A549 (cell line): ENCODE measurements around the gene CDH5. TPM values are rescaled to one million over a fixed set of nuclear protein-coding genes. Genes with fewer than 3 reads are reported as not detected.

Experiments used
- ATAC-seq, 2 experiments: fragments of 200-7000 bp in 1 of 2; fragments of >200 bp in 1 of 2; cut with Nextera tagmentation in 1 of 2; cut with Tn5 transposase in 1 of 2; 3 replicates each; pipeline versions ENCODE4 v1.8.0 to v1.9.1; 2018 to 2020; ENCODE audit warnings: mild to moderate bottlenecking in 1 of 2, moderate library complexity in 1 of 2
- CTCF ChIA-PET: fragments of 300-600 bp; sonication (Branson Sonifier 250); formaldehyde crosslinking; extraction: SDS; loops from one replicate; lab custom pipeline; 2021; ENCODE audit warnings: antibody characterized with exemption, inconsistent platforms; lab: Yijun Ruan, JAX
- POLR2A ChIA-PET: fragments of 350-600 bp; formaldehyde crosslinking; extraction: SDS; loops from one replicate; lab custom pipeline; 2021; ENCODE audit warnings: antibody characterized with exemption, inconsistent platforms; lab: Yijun Ruan, JAX
- DNase-seq, 2 experiments: peaks; one replicate each; pipeline versions ENCODE4 v3.0.0 to v3.0.0-alpha.2; 2011 to 2016; ENCODE audit warnings: low read depth in 1 of 2, low spot score in 1 of 2
- FAIRE-seq: peaks from 2 replicates; lab custom pipeline; 2011; peaks lifted over from hg19 to GRCh38; lab: Jason Lieb, UNC
- H3K27ac ChIP-seq, 2 experiments: fragments of >200 bp; sonication (Bioruptor Twin); formaldehyde crosslinking; 3 replicates each; pipeline ENCODE4 v1.5.1; 2016 to 2017
- H3K4me1 ChIP-seq: fragments of >200 bp; sonication (Bioruptor Twin); formaldehyde crosslinking; 3 replicates; pipeline ENCODE4 v1.6.1; 2016
- H3K4me2 ChIP-seq: fragments of >200 bp; sonication (Bioruptor Twin); formaldehyde crosslinking; 3 replicates; pipeline ENCODE4 v1.6.1; 2016
- H3K4me3 ChIP-seq: fragments of >200 bp; sonication (Bioruptor Twin); formaldehyde crosslinking; 3 replicates; pipeline ENCODE4 v1.5.1; 2016
- H3K9me3 ChIP-seq: fragments of >200 bp; sonication (Bioruptor Twin); formaldehyde crosslinking; 3 replicates; pipeline ENCODE4 v1.6.1; 2016
- ATOH8 ChIP-seq: fragments of 250-450 bp; sonication (Bioruptor Pico); IDR thresholded peaks from 2 replicates; pipeline ENCODE4 v1.5.0; 2020; ENCODE audit warnings: low read depth, mild to moderate bottlenecking, moderate library complexity
- BCL3 ChIP-seq: fragments of >200 bp; sonication (Bioruptor Twin); formaldehyde crosslinking; IDR thresholded peaks from 3 replicates; pipeline ENCODE4 v1.6.1; 2016
- CBX2 ChIP-seq: fragments of 200-600 bp; sonication (generic); IDR thresholded peaks from 2 replicates; pipeline ENCODE4 v1.6.1; 2016; ENCODE audit warnings: low read depth, mild to moderate bottlenecking, borderline replicate concordance
- CHD2 ChIP-seq: fragments of 150-350 bp; IDR thresholded peaks from 2 replicates; pipeline ENCODE4 v1.6.1; 2014; ENCODE audit warnings: low read length; ENCODE audit not compliant: partially characterized antibody
- CHD4 ChIP-seq: fragments of 200-600 bp; sonication (generic); IDR thresholded peaks from 2 replicates; pipeline ENCODE4 v1.6.1; 2016; ENCODE audit warnings: antibody characterized with exemption, mild to moderate bottlenecking, borderline replicate concordance
- CTCF ChIP-seq: fragments of >200 bp; sonication (Bioruptor Twin); formaldehyde crosslinking; IDR thresholded peaks from 3 replicates; pipeline ENCODE4 v1.5.1; 2016
- E2F6 ChIP-seq: IDR thresholded peaks from 2 replicates; pipeline ENCODE4 v1.6.1; 2012; ENCODE audit warnings: low read depth, borderline replicate concordance
- EHMT2 ChIP-seq: fragments of 200-600 bp; sonication (generic); IDR thresholded peaks from 2 replicates; pipeline ENCODE4 v1.6.1; 2016; ENCODE audit warnings: antibody characterized with exemption, low read depth, mild to moderate bottlenecking, moderate library complexity
- ELK1 ChIP-seq: fragments of 150-350 bp; IDR thresholded peaks from 2 replicates; pipeline ENCODE4 v1.6.1; 2014; ENCODE audit warnings: low read depth, mild to moderate bottlenecking, low read length
- ESRRA ChIP-seq: fragments of 150-350 bp; IDR thresholded peaks from 2 replicates; pipeline ENCODE4 v1.6.1; 2014; ENCODE audit warnings: mild to moderate bottlenecking, low read length, borderline replicate concordance
- FOSL2 ChIP-seq, 2 experiments: fragments of 450-650 bp in 1 of 2; fragments of >200 bp in 1 of 2; sonication (Bioruptor Twin) in 1 of 2; formaldehyde crosslinking; IDR thresholded peaks; 2 replicates each; pipeline versions ENCODE4 v1.5.0 to v1.6.1; 2016 to 2020; ENCODE audit warnings: mild to moderate bottlenecking in 1 of 2, moderate library complexity in 1 of 2
- HES2 ChIP-seq: fragments of >200 bp; sonication (Bioruptor Twin); formaldehyde crosslinking; IDR thresholded peaks from 2 replicates; pipeline ENCODE4 v1.6.1; 2016
- HOXA7 ChIP-seq: fragments of 250-450 bp; sonication (Bioruptor Pico); IDR thresholded peaks from 2 replicates; pipeline ENCODE4 v1.5.0; 2020; ENCODE audit warnings: mild to moderate bottlenecking, moderate library complexity
- JUN ChIP-seq, 2 experiments: fragments of >200 bp; sonication (Bioruptor Twin); formaldehyde crosslinking; IDR thresholded peaks; 2 replicates in 1 of 2; 3 replicates in 1 of 2; pipeline ENCODE4 v1.6.1; 2016 to 2017
- JUNB ChIP-seq: fragments of >200 bp; sonication (Bioruptor Twin); formaldehyde crosslinking; IDR thresholded peaks from 2 replicates; pipeline ENCODE4 v1.6.1; 2016
- KDM5A ChIP-seq: fragments of 200-600 bp; sonication (generic); IDR thresholded peaks from 2 replicates; pipeline ENCODE4 v1.6.1; 2016; ENCODE audit warnings: antibody characterized with exemption, mild to moderate bottlenecking
- MAFK ChIP-seq: fragments of 450-650 bp; IDR thresholded peaks from 2 replicates; pipeline ENCODE4 v1.6.1; 2014; ENCODE audit not compliant: partially characterized antibody
- MYC ChIP-seq: IDR thresholded peaks from 2 replicates; pipeline ENCODE4 v1.6.1; 2012; ENCODE audit warnings: mild to moderate bottlenecking, inconsistent platforms, low read length, improper control_type of control experiment, borderline replicate concordance
- NR3C1 ChIP-seq: fragments of >200 bp; sonication (Bioruptor Twin); formaldehyde crosslinking; IDR thresholded peaks from 3 replicates; pipeline ENCODE4 v1.6.1; 2017
- POLR2A ChIP-seq: IDR thresholded peaks from 2 replicates; pipeline ENCODE4 v1.6.1; 2012; ENCODE audit warnings: mild to moderate bottlenecking, low read length
- RARB ChIP-seq: fragments of 250-450 bp; sonication (Bioruptor Pico); IDR thresholded peaks from 2 replicates; pipeline ENCODE4 v1.8.0; 2021; ENCODE audit warnings: mild to moderate bottlenecking, moderate library complexity
- RCOR1 ChIP-seq: fragments of 150-350 bp; IDR thresholded peaks from 2 replicates; pipeline ENCODE4 v1.6.1; 2014; ENCODE audit warnings: antibody characterized with exemption, low read length, low read depth
- RNF2 ChIP-seq: fragments of 200-600 bp; sonication (generic); IDR thresholded peaks from 2 replicates; pipeline ENCODE4 v1.6.1; 2016; ENCODE audit warnings: low read depth, mild to moderate bottlenecking, antibody characterized with exemption, moderate library complexity, borderline replicate concordance
- SREBF2 ChIP-seq: fragments of 450-650 bp; IDR thresholded peaks from 2 replicates; pipeline ENCODE4 v1.6.1; 2014; ENCODE audit warnings: mild to moderate bottlenecking, moderate library complexity
- TP53 ChIP-seq: fragments of 250-450 bp; sonication (Bioruptor Pico); IDR thresholded peaks from 2 replicates; pipeline ENCODE4 v1.5.0; 2021; ENCODE audit warnings: mild to moderate bottlenecking, moderate library complexity
- ZC3H11A ChIP-seq: fragments of 450-650 bp; IDR thresholded peaks from 2 replicates; pipeline ENCODE4 v1.6.1; 2014; ENCODE audit warnings: antibody characterized with exemption, mild to moderate bottlenecking
- ZFP36 ChIP-seq: fragments of 450-650 bp; IDR thresholded peaks from 2 replicates; pipeline ENCODE4 v1.6.1; 2014; ENCODE audit warnings: borderline replicate concordance; ENCODE audit not compliant: partially characterized antibody
- ZNF302 ChIP-seq: fragments of 250-450 bp; sonication (Bioruptor Pico); IDR thresholded peaks from 2 replicates; pipeline ENCODE4 v1.9.0; 2021; ENCODE audit warnings: inconsistent platforms, mild to moderate bottlenecking, moderate library complexity
- WGBS: methylation state at CpG from one replicate; pipeline ENCODE4 v1.1.6; 2017; ENCODE audit errors: missing lambda C conversion rate; 5-methylcytosine and 5-hydroxymethylcytosine counted together
- polyA plus RNA-seq, 4 experiments: library from polyadenylated mRNA; depleted of rRNA in 3 of 4; stranded (reverse); fragments of >200 nt; fragmentation: RNase III in 1 of 4; extraction: RNeasy Plus Mini Kit Qiagen cat#74134 plus additional on column Dnase treatment in 1 of 4; gene quantifications; 2 replicates in 3 of 4; 3 replicates in 1 of 4; pipeline ENCODE4 v1.2.3, GENCODE V29; 2011 to 2017

CDH5 gene
- polyA plus RNA-seq, 2 of the 4 experiments (the other 2 are of a cell fraction): 0.01 TPM; not detected in 1

GRCh38 chr16:66440271-66440802, 73.8 kb downstream of the CDH5 start:
- Histone ChIP-seq H3K27ac (no peak overlapping the region), H3K4me2 (no peak overlapping the region), H3K9me3 (no peaks in the 10 kb centered on the region), H3K4me1 (no peaks in the 10 kb centered on the region), H3K4me3 (no peak overlapping the region)
- WGBS: 73% methylated on average over 10 of the region's 10 CpGs
- DNase-seq (no peak), FAIRE-seq (no peak), ATAC-seq (no peak)
- POLR2A ChIA-PET: no interaction called here
- TF ChIP-seq ZC3H11A: no peak
- TF ChIP-seq E2F6: no peak
- TF ChIP-seq CBX2: no peak
- TF ChIP-seq CHD4: no peak
- TF ChIP-seq ESRRA: no peak
- TF ChIP-seq FOSL2 (IDR thresholded peaks at IDR 0.05): no peak
- TF ChIP-seq FOSL2 (CRISPR knock-in tag; IDR thresholded peaks at IDR 0.05): no peak
- no peak for TF ChIP-seq HOXA7 (CRISPR knock-in tag)
- TF ChIP-seq SREBF2: no peak
- TF ChIP-seq ATOH8 (CRISPR knock-in tag): no peak
- CTCF ChIA-PET: interaction anchor here (1.0 to 1.7 kb wide), 6 partner anchors 12 to 48 kb away, joined by 3 to 4 read pairs (median 4); no protein-coding TSS in a partner anchor

- TF ChIP-seq EHMT2: no peak
- no peak for TF ChIP-seq RNF2
- no peak for TF ChIP-seq ATOH8 (CRISPR knock-in tag)
- no peak for TF ChIP-seq MAFK
- TF ChIP-seq CHD2: no peak
- TF ChIP-seq NR3C1: no peak
- no peak for TF ChIP-seq RCOR1
- no peak for TF ChIP-seq CTCF
- TF ChIP-seq ZFP36: no peak
- no peak for TF ChIP-seq JUNB
- TF ChIP-seq MYC: no peak
- no peak for TF ChIP-seq RARB (CRISPR knock-in tag)
- TF ChIP-seq POLR2A: no peak
- no peak for TF ChIP-seq TP53 (CRISPR knock-in tag)
- TF ChIP-seq ZNF302 (CRISPR knock-in tag): no peak
- no peak for TF ChIP-seq JUN (IDR thresholded peaks at IDR 0.05)
- TF ChIP-seq ELK1: no peak
- TF ChIP-seq BCL3: no peak
- no peak for TF ChIP-seq HES2
- TF ChIP-seq KDM5A: no peak
- ATAC-seq: no peak
- H3K4me2 ChIP-seq: no peak overlapping the region
- DNase-seq: no peak
- no peaks in the 10 kb centered on the region for H3K9me3 ChIP-seq
- H3K27ac ChIP-seq: no peak overlapping the region
- ChIA-PET POLR2A (no interaction called here), CTCF (interaction anchor here (1.0 to 4.4 kb wide), 7 partner anchors 15 to 130 kb away, joined by 3 to 24 read pairs (median 3); no protein-coding TSS in a partner anchor)
- no peak for FAIRE-seq
- H3K4me3 ChIP-seq: no peak overlapping the region
- 69% methylated on average over 11 of the region's 11 CpGs for WGBS
- H3K4me1 ChIP-seq: no peaks in the 10 kb centered on the region
These were observed 74.5 kb downstream of the CDH5 start for GRCh38 chr16:66440970-66441369.
